Measurements from ENCODE around the gene VSIG2. TPM values are rescaled to one million over a fixed set of nuclear protein-coding genes. Genes with fewer than 3 reads are reported as not detected.
A peak's percentile ranks its signal among the peaks of the same experiment; 100 is the strongest.

VSIG2 gene
- total RNA-seq, 1 donor = not detected

- peak; percentile 59 for DNase-seq (ENCODE audit: low read depth)
- no peak overlapping the region for H3K4me3 ChIP-seq (ENCODE audit: low read depth, low read length)
- TF ChIP-seq CTCF (IDR thresholded peaks at IDR 0.05; ENCODE audit: insufficient read depth, low read length) = peak; percentile 74
Observed at GRCh38 chr11:124793466-124794278, 41.6 kb upstream of the VSIG2 start.

- DNase-seq (ENCODE audit: low read depth) = no peak
- no peak overlapping the region for H3K4me3 ChIP-seq (ENCODE audit: low read depth, low read length)
- TF ChIP-seq CTCF (IDR thresholded peaks at IDR 0.05; ENCODE audit: insufficient read depth, low read length) = no peak
Observed at GRCh38 chr11:124791626-124792341, 39.7 kb upstream of the VSIG2 start.

- H3K4me3 ChIP-seq (ENCODE audit: low read depth, low read length) = no peak overlapping the region
- DNase-seq (ENCODE audit: low read depth) = no peak
- no peak for TF ChIP-seq CTCF (IDR thresholded peaks at IDR 0.05; ENCODE audit: insufficient read depth, low read length)
Observed at GRCh38 chr11:124788521-124788920, 36.5 kb upstream of the VSIG2 start.

- H3K4me3 ChIP-seq (ENCODE audit: low read depth, low read length) = no peak overlapping the region
- TF ChIP-seq CTCF (IDR thresholded peaks at IDR 0.05; ENCODE audit: insufficient read depth, low read length) = no peak
- DNase-seq (ENCODE audit: low read depth) = no peak
Observed at GRCh38 chr11:124784051-124784450, 32.0 kb upstream of the VSIG2 start.

- TF ChIP-seq CTCF (IDR thresholded peaks at IDR 0.05; ENCODE audit: insufficient read depth, low read length) = no peak
- H3K4me3 ChIP-seq (ENCODE audit: low read depth, low read length) = no peak overlapping the region
- no peak for DNase-seq (ENCODE audit: low read depth)
Observed at GRCh38 chr11:124783002-124783401, 30.9 kb upstream of the VSIG2 start.

GRCh38 chr11:124779568-124779967 lies 27.5 kb upstream of the VSIG2 start:
- H3K4me3 ChIP-seq (ENCODE audit: low read depth, low read length) = no peak overlapping the region
- no peak for TF ChIP-seq CTCF (IDR thresholded peaks at IDR 0.05; ENCODE audit: insufficient read depth, low read length)
- DNase-seq (ENCODE audit: low read depth) = no peak

All from fibroblast of the aortic adventitia (primary cell).